ENCODE results near the gene GSKIP. TPM values are rescaled to one million over a fixed set of nuclear protein-coding genes. Genes with fewer than 3 reads are reported as not detected.
A peak's percentile ranks its signal among the peaks of the same experiment; 100 is the strongest.

Gene GSKIP
- total RNA-seq, 2 experiments from 2014 or later, result 12.1 to 20.7 TPM

GRCh38 chr14:96399405-96399804 lies 36.1 kb downstream of the GSKIP start:
- no peak overlapping the region for H3K4me3 Mint-ChIP-seq
- no peak for ATAC-seq
- peaks cover 6% of the 10 kb centered on the region for H3K27me3 Mint-ChIP-seq
- H3K27ac Mint-ChIP-seq, result no peak overlapping the region
- intact Hi-C loops (cut with DNase I, micrococcal nuclease), result no loop called here
- POLR2A ChIA-PET, result no interaction called here
- no peaks in the 10 kb centered on the region for H3K4me1 Mint-ChIP-seq
- H3K36me3 Mint-ChIP-seq (ENCODE audit: low read depth), result no peaks in the 10 kb centered on the region
- DNase-seq, result no peak
- CTCF ChIA-PET, result no interaction called here
- no peaks in the 10 kb centered on the region for H3K9me3 Mint-ChIP-seq (ENCODE audit: low read depth)

DNA sequence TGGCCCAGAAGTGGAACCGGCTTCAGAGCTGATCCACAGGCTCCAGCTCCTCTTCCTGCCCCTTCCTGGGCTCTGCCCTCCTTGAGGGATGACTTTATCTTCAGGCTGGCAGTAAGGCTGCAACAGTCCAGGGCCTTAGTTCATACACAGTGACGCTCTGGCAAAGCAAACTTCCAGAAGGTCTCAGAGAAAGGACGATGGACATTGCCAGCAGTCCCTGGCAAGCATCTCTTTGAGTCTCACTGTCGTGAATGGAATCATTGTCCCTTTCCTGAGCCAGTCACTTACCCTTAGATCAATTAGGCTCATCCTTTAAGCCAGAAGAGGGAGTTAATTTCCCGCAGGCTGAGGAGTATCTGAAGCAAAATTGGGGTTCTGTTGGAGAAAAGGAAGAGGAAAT lies 37.2 kb downstream of the GSKIP start:
- no peak for ATAC-seq
- Mint-ChIP-seq H3K9me3 (ENCODE audit: low read depth) (no peaks in the 10 kb centered on the region), H3K4me1 (no peaks in the 10 kb centered on the region), H3K27me3 (peaks cover 4% of the 10 kb centered on the region), H3K36me3 (ENCODE audit: low read depth) (no peaks in the 10 kb centered on the region), H3K27ac (no peak overlapping the region), H3K4me3 (no peak overlapping the region)
- no peak for DNase-seq
- intact Hi-C loops (cut with DNase I, micrococcal nuclease), result no loop called here
- ChIA-PET CTCF (no interaction called here), POLR2A (no interaction called here)

DNA sequence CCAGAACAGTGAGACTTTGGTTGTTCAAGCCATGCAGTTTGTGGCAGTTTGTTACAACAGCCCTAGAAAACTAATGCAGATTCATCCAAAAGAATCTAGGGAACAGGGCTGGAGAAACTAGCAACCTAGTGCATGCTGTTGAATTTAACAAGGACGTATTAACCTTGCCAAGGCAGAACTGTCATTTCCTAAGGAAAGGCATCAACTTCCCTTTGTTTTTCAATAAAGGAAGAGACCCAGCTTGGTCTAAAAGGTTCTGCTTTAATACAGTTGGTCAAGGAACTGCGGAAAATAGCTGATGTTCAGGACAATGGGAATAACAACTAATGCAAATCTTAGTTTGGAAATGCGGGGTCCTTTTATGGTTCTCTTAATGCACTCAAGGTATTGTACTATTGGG lies 40.1 kb downstream of the GSKIP start:
- H3K9me3 Mint-ChIP-seq (ENCODE audit: low read depth), result no peaks in the 10 kb centered on the region
- ChIA-PET CTCF (no interaction called here), POLR2A (no interaction called here)
- no peak overlapping the region for H3K4me3 Mint-ChIP-seq
- peaks cover 4% of the 10 kb centered on the region for H3K27me3 Mint-ChIP-seq
- H3K36me3 Mint-ChIP-seq (ENCODE audit: low read depth), result no peaks in the 10 kb centered on the region
- no peak overlapping the region for H3K27ac Mint-ChIP-seq
- H3K4me1 Mint-ChIP-seq, result no peaks in the 10 kb centered on the region
- DNase-seq (no peak), ATAC-seq (no peak)
- intact Hi-C loops (cut with DNase I, micrococcal nuclease), result no loop called here

- no peaks in the 10 kb centered on the region for H3K9me3 Mint-ChIP-seq (ENCODE audit: low read depth)
- intact Hi-C loops (cut with DNase I, micrococcal nuclease), result no loop called here
- peak; percentile 42 for ATAC-seq
- ChIA-PET POLR2A (no interaction called here), CTCF (no interaction called here)
- peaks cover 4% of the 10 kb centered on the region for H3K27me3 Mint-ChIP-seq
- no peak overlapping the region for H3K27ac Mint-ChIP-seq
- H3K36me3 Mint-ChIP-seq (ENCODE audit: low read depth), result no peaks in the 10 kb centered on the region
- no peak for DNase-seq
- no peaks in the 10 kb centered on the region for H3K4me1 Mint-ChIP-seq
- H3K4me3 Mint-ChIP-seq, result no peak overlapping the region
These were observed 42.4 kb downstream of the GSKIP start for GRCh38 chr14:96405677-96406076.

DNA sequence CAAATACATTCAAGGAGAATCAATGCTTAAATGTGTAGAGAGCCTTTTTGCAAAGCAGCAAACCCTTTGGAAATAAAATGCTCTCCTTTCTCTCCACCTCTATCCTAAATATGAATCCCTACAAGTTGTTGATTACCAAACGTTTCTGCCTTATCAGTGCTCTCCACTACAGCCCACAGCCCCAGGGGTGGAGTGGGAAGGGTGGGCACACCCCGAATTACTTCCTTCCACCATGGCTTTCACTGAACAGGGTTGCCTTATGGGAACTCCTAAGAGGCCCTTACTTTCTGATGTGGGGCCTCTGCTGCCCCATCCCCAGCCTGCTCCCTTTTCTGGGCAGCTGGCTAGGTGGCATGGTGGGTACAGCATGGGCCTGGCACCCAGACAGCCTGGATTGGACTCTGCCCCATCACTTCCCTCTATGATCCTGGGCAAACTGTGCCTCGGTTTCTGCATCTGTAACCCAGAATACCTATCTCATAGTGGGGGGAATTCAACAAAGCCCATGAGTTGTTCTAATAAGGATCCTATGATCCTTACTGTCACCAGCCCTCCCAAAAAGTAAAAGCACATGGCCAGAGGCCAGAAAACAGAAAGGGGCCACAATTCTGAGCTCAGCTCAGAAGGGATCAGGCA lies 44.7 kb downstream of the GSKIP start:
- no peaks in the 10 kb centered on the region for H3K36me3 Mint-ChIP-seq (ENCODE audit: low read depth)
- no peak overlapping the region for H3K27ac Mint-ChIP-seq
- no peak for DNase-seq
- peaks cover 1% of the 10 kb centered on the region for H3K27me3 Mint-ChIP-seq
- CTCF ChIA-PET, result no interaction called here
- no peaks in the 10 kb centered on the region for H3K4me1 Mint-ChIP-seq
- H3K9me3 Mint-ChIP-seq (ENCODE audit: low read depth), result no peaks in the 10 kb centered on the region
- ATAC-seq, result no peak
- POLR2A ChIA-PET, result no interaction called here
- H3K4me3 Mint-ChIP-seq, result no peak overlapping the region
- intact Hi-C loops (cut with DNase I, micrococcal nuclease), result no loop called here

DNA sequence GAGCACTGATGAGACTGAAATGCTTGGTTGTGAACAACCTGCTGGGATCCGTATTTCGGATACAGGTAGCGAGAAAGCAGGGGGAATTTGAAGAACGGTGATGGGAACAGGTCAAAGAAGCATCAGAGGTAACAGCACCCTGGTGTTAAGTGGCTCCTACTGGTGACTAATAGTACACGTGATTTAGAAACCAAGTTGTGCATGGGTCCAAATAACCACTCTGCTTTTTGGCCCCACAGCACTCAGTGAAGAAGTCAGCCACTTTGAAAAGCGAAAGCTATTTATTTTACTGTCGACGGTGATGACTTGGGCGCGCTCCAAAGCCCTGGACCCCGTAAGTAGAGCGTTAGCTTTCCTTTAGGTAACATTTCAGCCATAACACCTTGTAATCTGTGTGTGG lies 45.3 kb downstream of the GSKIP start:
- Mint-ChIP-seq H3K36me3 (ENCODE audit: low read depth) (no peaks in the 10 kb centered on the region), H3K4me3 (no peak overlapping the region), H3K27me3 (peaks cover 1% of the 10 kb centered on the region), H3K9me3 (ENCODE audit: low read depth) (no peaks in the 10 kb centered on the region), H3K27ac (no peak overlapping the region), H3K4me1 (no peaks in the 10 kb centered on the region)
- ATAC-seq (no peak), DNase-seq (no peak)
- intact Hi-C loops (cut with DNase I, micrococcal nuclease), result no loop called here
- CTCF ChIA-PET, result interaction anchor here (0.9 kb wide), 1 partner anchor 9 kb away, joined by 3 read pairs; no protein-coding TSS in a partner anchor
- POLR2A ChIA-PET, result no interaction called here

DNA sequence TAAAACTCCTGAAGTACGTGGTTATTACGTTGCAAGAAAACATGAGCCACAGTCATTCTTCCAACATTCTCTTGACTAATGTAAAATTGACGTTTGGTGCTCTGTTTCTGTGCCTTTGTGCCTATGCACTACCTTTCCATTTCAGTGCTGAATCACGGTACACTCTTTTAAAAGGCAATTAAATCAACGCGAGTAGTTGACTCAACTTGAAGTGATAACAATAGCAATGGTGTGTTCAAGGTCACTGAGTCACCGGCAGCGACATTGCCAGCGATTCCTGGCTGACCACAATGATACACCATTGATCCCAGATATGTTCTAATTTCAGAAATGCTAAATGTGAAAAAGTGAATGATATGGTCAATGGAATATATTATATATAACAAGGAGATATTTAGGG lies 46.4 kb downstream of the GSKIP start:
- DNase-seq (no peak), ATAC-seq (no peak)
- Mint-ChIP-seq H3K27me3 (no peaks in the 10 kb centered on the region), H3K4me3 (no peak overlapping the region), H3K9me3 (ENCODE audit: low read depth) (no peaks in the 10 kb centered on the region), H3K36me3 (ENCODE audit: low read depth) (no peaks in the 10 kb centered on the region), H3K4me1 (no peaks in the 10 kb centered on the region), H3K27ac (no peak overlapping the region)
- CTCF ChIA-PET, result no interaction called here
- POLR2A ChIA-PET, result no interaction called here
- intact Hi-C loops (cut with DNase I, micrococcal nuclease), result no loop called here

- CTCF ChIA-PET, result no interaction called here
- no peak for DNase-seq
- no peak for ATAC-seq
- intact Hi-C loops (cut with DNase I, micrococcal nuclease), result no loop called here
- Mint-ChIP-seq H3K4me1 (no peaks in the 10 kb centered on the region), H3K4me3 (no peak overlapping the region), H3K36me3 (ENCODE audit: low read depth) (no peaks in the 10 kb centered on the region), H3K9me3 (ENCODE audit: low read depth) (no peaks in the 10 kb centered on the region), H3K27me3 (no peaks in the 10 kb centered on the region), H3K27ac (no peak overlapping the region)
- POLR2A ChIA-PET, result no interaction called here
These were observed 46.8 kb downstream of the GSKIP start for GRCh38 chr14:96410119-96410518.

GRCh38 chr14:96413526-96413925 lies 50.2 kb downstream of the GSKIP start:
- Mint-ChIP-seq H3K9me3 (ENCODE audit: low read depth) (no peaks in the 10 kb centered on the region), H3K27ac (no peak overlapping the region), H3K36me3 (ENCODE audit: low read depth) (no peaks in the 10 kb centered on the region), H3K27me3 (no peaks in the 10 kb centered on the region), H3K4me1 (no peaks in the 10 kb centered on the region), H3K4me3 (no peak overlapping the region)
- DNase-seq, result no peak
- POLR2A ChIA-PET, result no interaction called here
- intact Hi-C loops (cut with DNase I, micrococcal nuclease), result no loop called here
- ATAC-seq, result no peak
- CTCF ChIA-PET, result no interaction called here

- no peak for ATAC-seq
- intact Hi-C loops (cut with DNase I, micrococcal nuclease), result no loop called here
- Mint-ChIP-seq H3K9me3 (ENCODE audit: low read depth) (no peaks in the 10 kb centered on the region), H3K36me3 (ENCODE audit: low read depth) (no peaks in the 10 kb centered on the region), H3K4me1 (no peaks in the 10 kb centered on the region), H3K27me3 (no peaks in the 10 kb centered on the region), H3K27ac (no peak overlapping the region), H3K4me3 (no peak overlapping the region)
- DNase-seq, result no peak
- CTCF ChIA-PET, result no interaction called here
- POLR2A ChIA-PET, result no interaction called here
These were observed 52.2 kb downstream of the GSKIP start for GRCh38 chr14:96415559-96415958.

DNA sequence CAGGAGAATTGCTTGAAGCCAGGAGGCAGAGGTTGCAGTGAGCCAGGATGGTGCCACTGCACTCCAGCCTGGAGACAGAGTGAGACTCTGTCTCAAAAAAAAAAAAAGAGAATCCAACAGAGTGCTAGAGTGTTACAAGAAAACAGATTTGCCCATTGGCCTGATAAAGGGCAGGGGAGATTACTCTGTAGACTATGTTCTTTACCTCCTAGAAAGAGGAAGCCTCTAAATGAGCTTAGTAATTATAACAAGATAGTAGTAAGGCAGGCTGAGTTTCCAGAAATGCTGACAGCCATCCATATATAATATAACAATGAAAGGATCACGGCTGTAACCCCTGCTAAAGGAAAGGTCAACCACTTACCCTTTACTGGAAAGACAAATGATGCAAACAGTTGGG lies 53.0 kb downstream of the GSKIP start:
- no peak overlapping the region for H3K4me3 Mint-ChIP-seq
- H3K27me3 Mint-ChIP-seq, result no peaks in the 10 kb centered on the region
- no peak for DNase-seq
- no peaks in the 10 kb centered on the region for H3K4me1 Mint-ChIP-seq
- intact Hi-C loops (cut with DNase I, micrococcal nuclease), result no loop called here
- no peaks in the 10 kb centered on the region for H3K9me3 Mint-ChIP-seq (ENCODE audit: low read depth)
- H3K36me3 Mint-ChIP-seq (ENCODE audit: low read depth), result no peaks in the 10 kb centered on the region
- ATAC-seq, result no peak
- ChIA-PET CTCF (interaction anchor here (1.3 kb wide), 1 partner anchor 17 kb away, joined by 4 read pairs; no protein-coding TSS in a partner anchor), POLR2A (no interaction called here)
- H3K27ac Mint-ChIP-seq, result no peak overlapping the region

GRCh38 chr14:96417254-96417653 lies 53.9 kb downstream of the GSKIP start:
- ATAC-seq, result no peak
- H3K27ac Mint-ChIP-seq, result no peak overlapping the region
- no peaks in the 10 kb centered on the region for H3K4me1 Mint-ChIP-seq
- H3K27me3 Mint-ChIP-seq, result no peaks in the 10 kb centered on the region
- CTCF ChIA-PET, result interaction anchor here (1.2 to 1.3 kb wide), 2 partner anchors 8 to 16 kb away, joined by 3 to 4 read pairs; no protein-coding TSS in a partner anchor
- DNase-seq, result no peak
- POLR2A ChIA-PET, result no interaction called here
- H3K9me3 Mint-ChIP-seq (ENCODE audit: low read depth), result no peaks in the 10 kb centered on the region
- intact Hi-C loops (cut with DNase I, micrococcal nuclease), result no loop called here
- no peak overlapping the region for H3K4me3 Mint-ChIP-seq
- no peaks in the 10 kb centered on the region for H3K36me3 Mint-ChIP-seq (ENCODE audit: low read depth)

DNA sequence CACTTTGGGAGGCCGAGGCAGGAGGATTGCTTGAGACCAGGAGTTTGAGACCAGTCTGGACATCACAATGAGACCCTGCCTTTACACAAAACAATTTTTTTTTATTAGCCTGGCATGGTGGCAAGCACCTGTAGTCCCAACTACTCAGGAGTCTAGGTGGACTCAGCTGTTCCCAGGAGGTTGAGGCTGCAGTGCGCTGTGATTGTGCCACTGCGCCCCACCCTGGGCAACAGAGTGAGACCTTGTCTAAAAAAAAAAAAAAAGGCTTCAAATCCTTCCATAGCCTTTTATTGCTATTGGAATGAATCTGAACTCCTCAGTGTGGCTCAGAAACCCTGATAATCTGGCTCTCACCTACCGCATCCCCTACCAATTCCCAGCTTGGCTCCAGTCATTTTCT lies 54.7 kb downstream of the GSKIP start:
- ATAC-seq, result no peak
- ChIA-PET POLR2A (interaction anchor here (0.6 kb wide), 1 partner anchor 1339 kb away, joined by 5 read pairs; no protein-coding TSS in a partner anchor), CTCF (interaction anchor here (1.2 kb wide), 1 partner anchor 9 kb away, joined by 3 read pairs; no protein-coding TSS in a partner anchor)
- no peaks in the 10 kb centered on the region for H3K9me3 Mint-ChIP-seq (ENCODE audit: low read depth)
- H3K27ac Mint-ChIP-seq, result no peak overlapping the region
- no peaks in the 10 kb centered on the region for H3K4me1 Mint-ChIP-seq
- H3K36me3 Mint-ChIP-seq (ENCODE audit: low read depth), result no peaks in the 10 kb centered on the region
- intact Hi-C loops (cut with DNase I, micrococcal nuclease), result no loop called here
- H3K4me3 Mint-ChIP-seq, result no peak overlapping the region
- DNase-seq, result no peak
- no peaks in the 10 kb centered on the region for H3K27me3 Mint-ChIP-seq

All from activated CD4-positive, alpha-beta T cell treated with anti-CD3 and anti-CD28 coated beads for 36 hours (primary cell).